H9 (cell line): Measurements from ENCODE around the gene PHYH. TPM values are rescaled to one million over a fixed set of nuclear protein-coding genes. Genes with fewer than 3 reads are reported as not detected.

Source experiments
- DNase-seq: peaks from one replicate; pipeline ENCODE4 v3.0.0-alpha.2; 2017
- H2AFZ ChIP-seq: one replicate; pipeline ENCODE4 v1.6.1; 2013; ENCODE audit warnings: mild to moderate bottlenecking, low read length, control low read depth, moderate library complexity
- H2AK5ac ChIP-seq: 2 replicates; pipeline ENCODE4 v1.6.1; 2013; ENCODE audit warnings: low read length, control low read depth, mixed read lengths; ENCODE audit not compliant: insufficient read length
- H2BK120ac ChIP-seq: one replicate; pipeline ENCODE4 v1.6.1; 2013; ENCODE audit warnings: low read depth, mild to moderate bottlenecking, low read length, control low read depth, inconsistent platforms; ENCODE audit not compliant: poor library complexity, severe bottlenecking
- H2BK12ac ChIP-seq: 2 replicates; pipeline ENCODE4 v1.6.1; 2013; ENCODE audit warnings: low read length, control low read depth, mixed read lengths, low read depth; ENCODE audit not compliant: insufficient read length
- H2BK15ac ChIP-seq: 2 replicates; pipeline ENCODE4 v1.6.1; 2013; ENCODE audit warnings: low read depth, low read length, control low read depth
- H2BK20ac ChIP-seq: one replicate; pipeline ENCODE4 v1.6.1; 2013; ENCODE audit warnings: low read depth, mild to moderate bottlenecking, low read length, control low read depth, inconsistent platforms; ENCODE audit not compliant: poor library complexity, severe bottlenecking
- H2BK5ac ChIP-seq: 2 replicates; pipeline ENCODE4 v1.6.1; 2013; ENCODE audit warnings: low read length, control low read depth, mixed read lengths; ENCODE audit not compliant: insufficient read length
- H3K14ac ChIP-seq: 2 replicates; pipeline ENCODE4 v1.6.1; 2013; ENCODE audit warnings: low read length, control low read depth; ENCODE audit not compliant: insufficient read depth
- H3K18ac ChIP-seq: 2 replicates; pipeline ENCODE4 v1.6.1; 2013; ENCODE audit warnings: low read depth, mild to moderate bottlenecking, mixed read lengths, low read length, control low read depth; ENCODE audit not compliant: insufficient read length
- H3K23ac ChIP-seq: 2 replicates; pipeline ENCODE4 v1.6.1; 2013; ENCODE audit warnings: low read length, control low read depth, mixed read lengths, low read depth; ENCODE audit not compliant: insufficient read length
- H3K23me2 ChIP-seq: 2 replicates; pipeline ENCODE4 v1.6.1; 2013; ENCODE audit warnings: low read depth, mild to moderate bottlenecking, mixed read lengths, low read length, control low read depth; ENCODE audit not compliant: insufficient read length, poor library complexity, severe bottlenecking
- H3K27ac ChIP-seq: 2 replicates; pipeline ENCODE4 v1.5.1; 2013; ENCODE audit warnings: low read length, control low read depth, mixed read lengths, low read depth; ENCODE audit not compliant: insufficient read length
- H3K27me3 ChIP-seq: 2 replicates; pipeline ENCODE4 v1.6.1; 2013; ENCODE audit warnings: low read length, control low read depth, inconsistent platforms; ENCODE audit not compliant: insufficient read depth
- H3K4ac ChIP-seq: 2 replicates; pipeline ENCODE4 v1.6.1; 2013; ENCODE audit warnings: low read depth, mild to moderate bottlenecking, control low read depth, inconsistent platforms, low read length, moderate library complexity
- H3K4me1 ChIP-seq: 2 replicates; pipeline ENCODE4 v1.6.1; 2013; ENCODE audit warnings: low read length, control low read depth, inconsistent platforms; ENCODE audit not compliant: insufficient read depth
- H3K4me2 ChIP-seq: 2 replicates; pipeline ENCODE4 v1.6.1; 2013; ENCODE audit warnings: low read length, control low read depth, mixed read lengths; ENCODE audit not compliant: insufficient read length, insufficient read depth
- H3K56ac ChIP-seq: 2 replicates; pipeline ENCODE4 v1.6.1; 2013; ENCODE audit warnings: low read depth, mild to moderate bottlenecking, mixed read lengths, low read length, control low read depth; ENCODE audit not compliant: insufficient read length
- H3K79me1 ChIP-seq: 2 replicates; pipeline ENCODE4 v1.6.1; 2013; ENCODE audit warnings: low read depth, mild to moderate bottlenecking, moderate library complexity, low read length, control low read depth, inconsistent platforms; ENCODE audit not compliant: insufficient read depth, poor library complexity, severe bottlenecking
- H3K79me2 ChIP-seq: 2 replicates; pipeline ENCODE4 v1.6.1; 2013; ENCODE audit warnings: low read length, control low read depth, inconsistent platforms; ENCODE audit not compliant: insufficient read depth
- H3K9ac ChIP-seq: 2 replicates; pipeline ENCODE4 v1.6.1; 2013; ENCODE audit warnings: low read length, control low read depth, mixed read lengths; ENCODE audit not compliant: insufficient read length; ENCODE audit errors: extremely low read depth
- H3K9me3 ChIP-seq: one replicate; pipeline ENCODE4 v1.6.1; 2013; ENCODE audit warnings: low read depth, low read length, inconsistent platforms; ENCODE audit not compliant: control insufficient read depth
- H3T11ph ChIP-seq: one replicate; pipeline ENCODE4 v1.6.1; 2013; ENCODE audit warnings: mild to moderate bottlenecking, low read length, control low read depth, inconsistent platforms
- H4K20me1 ChIP-seq: one replicate; pipeline ENCODE4 v1.6.1; 2013; ENCODE audit not compliant: control insufficient read depth, insufficient read length, insufficient read depth
- H4K5ac ChIP-seq: 2 replicates; pipeline ENCODE4 v1.6.1; 2013; ENCODE audit warnings: low read depth, mild to moderate bottlenecking, mixed read lengths, low read length, control low read depth; ENCODE audit not compliant: insufficient read length
- H4K8ac ChIP-seq: replicated peaks from 2 replicates; pipeline ENCODE4 v1.6.1; 2013; ENCODE audit warnings: low read length, control low read depth, mixed read lengths, low read depth; ENCODE audit not compliant: insufficient read length
- H4K91ac ChIP-seq: 2 replicates; pipeline ENCODE4 v1.6.1; 2013; ENCODE audit warnings: low read depth, mild to moderate bottlenecking, moderate library complexity, mixed read lengths, low read length, control low read depth; ENCODE audit not compliant: insufficient read length
- H3K27ac Mint-ChIP-seq, 3 experiments: 2 replicates in 2 of 3; 3 replicates in 1 of 3; pipeline ENCODE4 v1.8.0; 2020 to 2021; ENCODE audit warnings: mixed read lengths in 3 of 3, mild to moderate bottlenecking in 1 of 3, moderate library complexity in 1 of 3
- H3K27me3 Mint-ChIP-seq: 2 replicates; pipeline ENCODE4 v1.8.0; 2021; ENCODE audit warnings: low read depth, mild to moderate bottlenecking, moderate library complexity, mixed read lengths
- H3K36me3 Mint-ChIP-seq, 3 experiments: 2 replicates in 2 of 3; 3 replicates in 1 of 3; pipeline ENCODE4 v1.8.0; 2020 to 2021; ENCODE audit warnings: low read depth in 3 of 3, mixed read lengths in 3 of 3; ENCODE audit not compliant: insufficient read depth in 1 of 3
- H3K4me1 Mint-ChIP-seq, 2 experiments: 2 replicates each; pipeline ENCODE4 v1.8.0; 2020; ENCODE audit warnings: mixed read lengths in 2 of 2
- H3K4me3 Mint-ChIP-seq, 2 experiments: 2 replicates in 1 of 2; 3 replicates in 1 of 2; pipeline ENCODE4 v1.8.0; 2020 to 2021; ENCODE audit warnings: mild to moderate bottlenecking in 2 of 2, mixed read lengths in 2 of 2, moderate library complexity in 1 of 2
- H3K9me3 Mint-ChIP-seq, 2 experiments: 2 replicates in 1 of 2; 3 replicates in 1 of 2; pipeline ENCODE4 v1.8.0; 2020; ENCODE audit warnings: mild to moderate bottlenecking in 2 of 2, mixed read lengths in 2 of 2, moderate library complexity in 1 of 2
- CTCF ChIP-seq: fragments of 200-600 bp; sonication (generic); conservative IDR thresholded peaks from 3 replicates; pipeline ENCODE4 v1.8.0; 2021; ENCODE audit warnings: antibody characterized with exemption, mild to moderate bottlenecking
- WGBS: extraction: QIAGEN DNeasy Blood & Tissue Kit; methylation state at CpG from one replicate; pipeline ENCODE4 v1.1.7; 2013; ENCODE audit warnings: missing lambda C conversion rate, low lambda C conversion rate, mixed read lengths; ENCODE audit not compliant: insufficient read length; ENCODE audit errors: extremely low coverage; 5-methylcytosine and 5-hydroxymethylcytosine counted together
- total RNA-seq: library from RNA; stranded (reverse); gene quantifications from 2 replicates; pipeline ENCODE4 v1.2.1, GENCODE V29; 2021

The PHYH gene
- total RNA-seq, 1 experiment from 2014 or later, result 21.5 TPM

GRCh38 chr10:13309792-13310191 is 9.9 kb upstream of the PHYH start:
- Histone ChIP-seq H2BK5ac (no peak overlapping the region), H3K27ac (no peak overlapping the region), H3K23me2 (no peaks in the 10 kb centered on the region), H2BK12ac (no peak overlapping the region), H4K5ac (no peak overlapping the region), H3K27me3 (no peaks in the 10 kb centered on the region), H3T11ph (no peak overlapping the region), H3K9ac (no peak overlapping the region), H3K4me2 (no peak overlapping the region), H2BK20ac (no peak overlapping the region), H3K4me1 (no peaks in the 10 kb centered on the region), H4K20me1 (no peaks in the 10 kb centered on the region), H3K9me3 (no peaks in the 10 kb centered on the region), H3K4ac (no peak overlapping the region), H3K79me1 (no peaks in the 10 kb centered on the region), H2AK5ac (no peak overlapping the region), H2BK120ac (no peak overlapping the region), H3K18ac (no peak overlapping the region), H2BK15ac (no peak overlapping the region), H3K56ac (no peak overlapping the region), H2AFZ (no peak overlapping the region), H3K79me2 (no peaks in the 10 kb centered on the region), H3K14ac (no peak overlapping the region), H3K23ac (no peak overlapping the region), H4K91ac (no peak overlapping the region), H4K8ac (no peak overlapping the region)
- WGBS, result no CpG with 5 or more reads among the region's 2 CpGs
- Mint-ChIP-seq H3K27ac (no peak overlapping the region), H3K27me3 (peaks cover 2% of the 10 kb centered on the region), H3K4me1 (no peaks in the 10 kb centered on the region), H3K9me3 (no peaks in the 10 kb centered on the region), H3K4me3 (no peak overlapping the region), H3K36me3 (no peaks in the 10 kb centered on the region)
- no peak for DNase-seq
- TF ChIP-seq CTCF, result no peak
